Effector memory CD4-positive, alpha-beta T cell (primary cell): ENCODE data around the gene MXRA7.

Source experiments
- DNase-seq, 3 donors: peaks; one replicate each; pipeline ENCODE4 v3.0.0-alpha.2; 2020
- H3K27ac ChIP-seq: 2 replicates; pipeline ENCODE4 v1.7.0; 2013; ENCODE audit warnings: mild to moderate bottlenecking, low read length, moderate library complexity; ENCODE audit not compliant: insufficient read depth, poor library complexity, severe bottlenecking
- H3K27me3 ChIP-seq: replicated peaks from 2 replicates; pipeline ENCODE4 v1.7.0; 2013; ENCODE audit warnings: mild to moderate bottlenecking, low read length; ENCODE audit not compliant: insufficient read depth, control insufficient read depth, poor library complexity, severe bottlenecking
- H3K36me3 ChIP-seq: 2 replicates; pipeline ENCODE4 v1.7.0; 2013; ENCODE audit warnings: mild to moderate bottlenecking, low read length, moderate library complexity; ENCODE audit not compliant: control insufficient read depth, insufficient read depth
- H3K4me1 ChIP-seq: 2 replicates; pipeline ENCODE4 v1.7.0; 2013; ENCODE audit warnings: low read length, mild to moderate bottlenecking; ENCODE audit not compliant: control insufficient read depth, insufficient read depth, poor library complexity, severe bottlenecking
- H3K4me3 ChIP-seq: 2 replicates; pipeline ENCODE4 v1.7.0; 2013; ENCODE audit warnings: low read length, low read depth, mild to moderate bottlenecking; ENCODE audit not compliant: insufficient read depth, poor library complexity, severe bottlenecking
- H3K9me3 ChIP-seq: 2 replicates; pipeline ENCODE4 v1.7.0; 2013; ENCODE audit warnings: mild to moderate bottlenecking, low read length, moderate library complexity; ENCODE audit not compliant: control insufficient read depth

MXRA7 gene

GRCh38 chr17:76635659-76636360 lies 75.0 kb downstream of the MXRA7 start:
- DNase-seq: no peak
- no peak overlapping the region for H3K27ac ChIP-seq
- no peaks in the 10 kb centered on the region for H3K9me3 ChIP-seq

GRCh38 chr17:76635039-76635438 lies 75.7 kb downstream of the MXRA7 start:
- Histone ChIP-seq H3K27me3 (no peaks in the 10 kb centered on the region), H3K4me3 (no peak overlapping the region), H3K27ac (no peak overlapping the region), H3K9me3 (no peaks in the 10 kb centered on the region), H3K36me3 (no peaks in the 10 kb centered on the region), H3K4me1 (no peaks in the 10 kb centered on the region)
- DNase-seq: no peak

More at GRCh38 chr17:76635659-76636360, 75.0 kb downstream of the MXRA7 start:
- no peaks in the 10 kb centered on the region for H3K36me3 ChIP-seq
- no peaks in the 10 kb centered on the region for H3K4me1 ChIP-seq
- no peaks in the 10 kb centered on the region for H3K27me3 ChIP-seq
- no peak overlapping the region for H3K4me3 ChIP-seq

- Histone ChIP-seq H3K27me3 (no peaks in the 10 kb centered on the region), H3K9me3 (no peaks in the 10 kb centered on the region), H3K36me3 (no peaks in the 10 kb centered on the region), H3K27ac (no peak overlapping the region), H3K4me3 (no peak overlapping the region), H3K4me1 (no peaks in the 10 kb centered on the region)
- no peak for DNase-seq
Observed at GRCh38 chr17:76633628-76634328, 77.0 kb downstream of the MXRA7 start.

- no peaks in the 10 kb centered on the region for H3K4me1 ChIP-seq
- H3K36me3 ChIP-seq: peaks cover 7% of the 10 kb centered on the region
- no peak overlapping the region for H3K27ac ChIP-seq
- DNase-seq: peak in 1 of 3 donors; percentile 5
- no peaks in the 10 kb centered on the region for H3K27me3 ChIP-seq
- H3K9me3 ChIP-seq: no peaks in the 10 kb centered on the region
- H3K4me3 ChIP-seq: no peak overlapping the region
Observed at GRCh38 chr17:76631821-76632565, 78.8 kb downstream of the MXRA7 start.

- H3K4me1 ChIP-seq: no peaks in the 10 kb centered on the region
- no peaks in the 10 kb centered on the region for H3K27me3 ChIP-seq
- no peak overlapping the region for H3K27ac ChIP-seq
- H3K36me3 ChIP-seq: peaks cover 12% of the 10 kb centered on the region
- no peak overlapping the region for H3K4me3 ChIP-seq
- H3K9me3 ChIP-seq: no peaks in the 10 kb centered on the region
- no peak for DNase-seq
Observed at GRCh38 chr17:76630151-76630550, 80.6 kb downstream of the MXRA7 start.
